GM12864 (cell line): ENCODE results near the gene ARL6IP4.

Experiments used
- DNase-seq: peaks from one replicate; pipeline ENCODE4 v3.0.0-alpha.2; 2011; ENCODE audit warnings: low read depth
- H3K4me3 ChIP-seq: 2 replicates; pipeline ENCODE4 v1.5.1; 2011; ENCODE audit warnings: mild to moderate bottlenecking, low read depth, low read length, control low read depth
- TF ChIP-seq, protein P1 (sequence below): IDR thresholded peaks from 2 replicates; pipeline ENCODE4 v1.5.1; 2011; ENCODE audit warnings: low read depth, mild to moderate bottlenecking, moderate library complexity, low read length, control low read depth, inconsistent platforms; ENCODE audit errors: missing control alignments

The ARL6IP4 gene

DNA sequence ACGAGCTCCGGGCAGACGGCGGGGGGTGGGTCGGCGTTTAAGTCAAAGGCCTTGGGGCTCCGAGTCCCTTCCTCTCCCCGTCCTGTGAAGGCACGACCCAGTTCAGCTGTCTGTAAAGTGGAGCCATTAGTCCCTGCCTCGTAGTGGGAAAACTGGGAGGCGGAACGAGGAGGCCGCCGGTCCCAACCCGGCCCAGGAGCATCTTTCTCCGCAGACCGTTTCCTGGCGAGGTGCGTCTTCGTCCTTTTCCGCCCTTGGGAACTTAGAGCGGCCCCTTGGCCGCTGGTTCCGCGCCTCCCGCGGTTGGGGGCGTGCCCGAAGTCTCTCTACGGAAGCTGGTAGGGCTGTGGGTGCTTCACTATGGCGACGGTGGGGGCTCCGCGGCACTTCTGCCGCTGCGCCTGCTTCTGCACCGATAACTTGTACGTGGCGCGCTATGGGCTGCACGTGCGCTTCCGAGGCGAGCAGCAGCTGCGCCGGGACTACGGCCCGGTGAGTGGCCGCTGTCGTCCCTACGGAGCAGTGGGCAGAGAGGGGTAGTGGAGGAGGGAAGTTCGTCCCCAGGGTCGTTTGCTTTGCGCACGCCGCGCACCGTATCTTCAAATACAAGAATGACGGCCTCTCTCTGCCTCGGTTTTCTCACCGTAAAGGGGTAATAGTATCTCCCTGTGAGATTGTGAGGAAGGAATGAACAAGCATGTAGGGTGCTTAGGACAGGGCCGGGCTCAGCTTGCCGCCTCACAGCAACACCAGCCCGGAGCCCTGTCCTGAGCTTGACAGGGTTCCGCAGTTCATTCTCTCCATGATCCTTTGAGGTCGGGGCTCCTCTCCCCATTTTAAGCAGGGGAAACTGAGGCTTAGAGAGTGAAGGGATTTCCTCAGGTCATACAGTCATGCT, 5.3 kb upstream of the ARL6IP4 start, which contains the start of gene OGFOD2:
TSS of gene OGFOD2 (plus strand) at position 353 of the 898 bp plus-strand sequence. CDS start at position 361, 8 bp downstream.
- H3K4me3 ChIP-seq: peak within 1 kb of the TSS; percentile 82
- TF ChIP-seq, protein P1, sequence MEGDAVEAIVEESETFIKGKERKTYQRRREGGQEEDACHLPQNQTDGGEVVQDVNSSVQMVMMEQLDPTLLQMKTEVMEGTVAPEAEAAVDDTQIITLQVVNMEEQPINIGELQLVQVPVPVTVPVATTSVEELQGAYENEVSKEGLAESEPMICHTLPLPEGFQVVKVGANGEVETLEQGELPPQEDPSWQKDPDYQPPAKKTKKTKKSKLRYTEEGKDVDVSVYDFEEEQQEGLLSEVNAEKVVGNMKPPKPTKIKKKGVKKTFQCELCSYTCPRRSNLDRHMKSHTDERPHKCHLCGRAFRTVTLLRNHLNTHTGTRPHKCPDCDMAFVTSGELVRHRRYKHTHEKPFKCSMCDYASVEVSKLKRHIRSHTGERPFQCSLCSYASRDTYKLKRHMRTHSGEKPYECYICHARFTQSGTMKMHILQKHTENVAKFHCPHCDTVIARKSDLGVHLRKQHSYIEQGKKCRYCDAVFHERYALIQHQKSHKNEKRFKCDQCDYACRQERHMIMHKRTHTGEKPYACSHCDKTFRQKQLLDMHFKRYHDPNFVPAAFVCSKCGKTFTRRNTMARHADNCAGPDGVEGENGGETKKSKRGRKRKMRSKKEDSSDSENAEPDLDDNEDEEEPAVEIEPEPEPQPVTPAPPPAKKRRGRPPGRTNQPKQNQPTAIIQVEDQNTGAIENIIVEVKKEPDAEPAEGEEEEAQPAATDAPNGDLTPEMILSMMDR: no peak
- peak; percentile 85 for DNase-seq

- peak overlapping the region; percentile 82 for H3K4me3 ChIP-seq
- TF ChIP-seq, protein P1: no peak
- no peak for DNase-seq
Measured at GRCh38 chr12:122975790-122976647, 4.5 kb upstream of the ARL6IP4 start.

GRCh38 chr12:122976648-122976975, 3.9 kb upstream of the ARL6IP4 start:
- no peak overlapping the region; the same call in 1 of the 2 replicates for H3K4me3 ChIP-seq
- no peak for DNase-seq
- TF ChIP-seq, protein P1: no peak

DNA sequence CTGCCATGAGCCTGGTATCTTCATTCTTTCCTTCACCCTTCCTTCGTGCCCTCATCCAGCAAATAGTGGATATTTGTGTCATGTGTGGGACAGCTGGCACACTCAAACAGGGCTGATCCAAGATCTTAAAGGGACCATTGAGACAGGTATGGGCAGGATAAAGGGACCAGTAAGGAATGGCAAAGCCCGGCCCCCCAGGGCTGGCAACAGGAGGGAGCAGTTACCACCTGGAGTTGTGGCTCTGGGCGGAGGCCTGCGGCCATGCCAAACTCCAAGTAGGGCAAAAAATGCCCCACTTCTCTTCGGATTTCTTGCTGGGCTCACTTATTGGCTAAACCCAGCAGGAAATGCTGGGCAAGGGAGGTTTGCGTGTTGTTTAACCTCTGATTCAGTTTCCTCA, 3.3 kb upstream of the ARL6IP4 start:
- TF ChIP-seq, protein P1: no peak
- no peak for DNase-seq
- H3K4me3 ChIP-seq: no peak overlapping the region

GRCh38 chr12:122977655-122978392, 2.7 kb upstream of the ARL6IP4 start:
- no peak overlapping the region for H3K4me3 ChIP-seq
- no peak for DNase-seq
- TF ChIP-seq, protein P1: no peak

GRCh38 chr12:122978507-122978955, 1.9 kb upstream of the ARL6IP4 start:
- DNase-seq: no peak
- H3K4me3 ChIP-seq: no peak overlapping the region
- TF ChIP-seq, protein P1: no peak
